Tibial nerve (tissue), 4 donors: ENCODE measurements around the gene SLC7A1.

Experiments
- EP300 ChIP-seq, 2 donors: sonication (generic); formaldehyde crosslinking; IDR thresholded peaks; one replicate each; pipeline ENCODE4 v1.6.1; 2017; ENCODE audit warnings: antibody characterized with exemption in 2 of 2, mild to moderate bottlenecking in 1 of 2
- TF ChIP-seq, protein P1 (sequence below), 5 experiments: fragments of 200-600 bp in 3 of 5; fragments of 450-650 bp in 2 of 5; sonication (generic) in 3 of 5; IDR thresholded peaks; one replicate each; pipeline ENCODE4 v1.5.1; 2016 to 2019; ENCODE audit warnings: antibody characterized with exemption in 5 of 5, mild to moderate bottlenecking in 3 of 5, moderate library complexity in 2 of 5

- no peak for TF ChIP-seq EP300 (IDR thresholded peaks at IDR 0.05)
- TF ChIP-seq, protein P1, sequence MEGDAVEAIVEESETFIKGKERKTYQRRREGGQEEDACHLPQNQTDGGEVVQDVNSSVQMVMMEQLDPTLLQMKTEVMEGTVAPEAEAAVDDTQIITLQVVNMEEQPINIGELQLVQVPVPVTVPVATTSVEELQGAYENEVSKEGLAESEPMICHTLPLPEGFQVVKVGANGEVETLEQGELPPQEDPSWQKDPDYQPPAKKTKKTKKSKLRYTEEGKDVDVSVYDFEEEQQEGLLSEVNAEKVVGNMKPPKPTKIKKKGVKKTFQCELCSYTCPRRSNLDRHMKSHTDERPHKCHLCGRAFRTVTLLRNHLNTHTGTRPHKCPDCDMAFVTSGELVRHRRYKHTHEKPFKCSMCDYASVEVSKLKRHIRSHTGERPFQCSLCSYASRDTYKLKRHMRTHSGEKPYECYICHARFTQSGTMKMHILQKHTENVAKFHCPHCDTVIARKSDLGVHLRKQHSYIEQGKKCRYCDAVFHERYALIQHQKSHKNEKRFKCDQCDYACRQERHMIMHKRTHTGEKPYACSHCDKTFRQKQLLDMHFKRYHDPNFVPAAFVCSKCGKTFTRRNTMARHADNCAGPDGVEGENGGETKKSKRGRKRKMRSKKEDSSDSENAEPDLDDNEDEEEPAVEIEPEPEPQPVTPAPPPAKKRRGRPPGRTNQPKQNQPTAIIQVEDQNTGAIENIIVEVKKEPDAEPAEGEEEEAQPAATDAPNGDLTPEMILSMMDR (IDR thresholded peaks at IDR 0.05) = no peak
Observed at GRCh38 chr13:29621841-29622240, 26.4 kb upstream of the SLC7A1 start.
